Breast epithelium (tissue), 3 donors: ENCODE measurements around the gene PHETA2.

Experiments
- CTCF ChIP-seq, 3 donors: fragments of 450-650 bp; IDR thresholded peaks; one replicate each; pipeline ENCODE4 v1.5.1; 2016 to 2017; ENCODE audit warnings: antibody characterized with exemption in 3 of 3, mild to moderate bottlenecking in 3 of 3, moderate library complexity in 3 of 3
- POLR2A ChIP-seq: fragments of 450-650 bp; IDR thresholded peaks from one replicate; pipeline ENCODE4 v1.6.1; 2016; ENCODE audit warnings: antibody characterized with exemption, mild to moderate bottlenecking, moderate library complexity

- no peak for TF ChIP-seq POLR2A
- no peak for TF ChIP-seq CTCF (IDR thresholded peaks at IDR 0.05)
These were observed 10.8 kb downstream of the PHETA2 start for GRCh38 chr22:42084874-42085273.
